Measurements from ENCODE around the gene ADAMTS20. TPM values are rescaled to one million over a fixed set of nuclear protein-coding genes. Genes with fewer than 3 reads are reported as not detected.

ADAMTS20 gene
- total RNA-seq, 2 donors from 2014 or later = not detected

DNA sequence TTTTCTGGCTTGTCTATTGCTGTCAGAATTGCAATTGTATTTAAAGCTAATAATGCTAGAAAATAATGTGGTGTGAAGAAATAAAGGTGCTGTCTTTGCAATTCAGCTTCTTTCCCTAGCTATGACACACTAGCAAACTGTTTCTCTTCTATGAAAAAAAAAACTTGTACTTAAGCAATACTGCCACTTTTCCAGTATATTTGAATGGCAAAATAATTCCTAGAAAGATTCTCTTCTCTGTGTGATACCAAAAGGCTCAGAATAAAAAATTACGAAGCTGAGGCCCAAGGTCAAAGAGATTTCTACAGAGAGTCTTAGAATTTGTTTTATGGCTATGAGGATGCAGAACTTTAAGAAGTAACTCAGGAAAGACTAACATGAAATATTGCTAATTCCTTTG, 235.5 kb downstream of the ADAMTS20 start:
- H3K27me3 ChIP-seq = no peaks in the 10 kb centered on the region
- no peaks in the 10 kb centered on the region for H3K36me3 ChIP-seq
- H3K9me3 ChIP-seq = no peaks in the 10 kb centered on the region
- TF ChIP-seq, protein P1, sequence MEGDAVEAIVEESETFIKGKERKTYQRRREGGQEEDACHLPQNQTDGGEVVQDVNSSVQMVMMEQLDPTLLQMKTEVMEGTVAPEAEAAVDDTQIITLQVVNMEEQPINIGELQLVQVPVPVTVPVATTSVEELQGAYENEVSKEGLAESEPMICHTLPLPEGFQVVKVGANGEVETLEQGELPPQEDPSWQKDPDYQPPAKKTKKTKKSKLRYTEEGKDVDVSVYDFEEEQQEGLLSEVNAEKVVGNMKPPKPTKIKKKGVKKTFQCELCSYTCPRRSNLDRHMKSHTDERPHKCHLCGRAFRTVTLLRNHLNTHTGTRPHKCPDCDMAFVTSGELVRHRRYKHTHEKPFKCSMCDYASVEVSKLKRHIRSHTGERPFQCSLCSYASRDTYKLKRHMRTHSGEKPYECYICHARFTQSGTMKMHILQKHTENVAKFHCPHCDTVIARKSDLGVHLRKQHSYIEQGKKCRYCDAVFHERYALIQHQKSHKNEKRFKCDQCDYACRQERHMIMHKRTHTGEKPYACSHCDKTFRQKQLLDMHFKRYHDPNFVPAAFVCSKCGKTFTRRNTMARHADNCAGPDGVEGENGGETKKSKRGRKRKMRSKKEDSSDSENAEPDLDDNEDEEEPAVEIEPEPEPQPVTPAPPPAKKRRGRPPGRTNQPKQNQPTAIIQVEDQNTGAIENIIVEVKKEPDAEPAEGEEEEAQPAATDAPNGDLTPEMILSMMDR (IDR thresholded peaks at IDR 0.05) = no peak
- DNase-seq (ENCODE audit: low spot score) = no peak
- no peak overlapping the region for H3K4me3 ChIP-seq
- H3K27ac ChIP-seq = no peak overlapping the region
- no peaks in the 10 kb centered on the region for H3K4me1 ChIP-seq

DNA sequence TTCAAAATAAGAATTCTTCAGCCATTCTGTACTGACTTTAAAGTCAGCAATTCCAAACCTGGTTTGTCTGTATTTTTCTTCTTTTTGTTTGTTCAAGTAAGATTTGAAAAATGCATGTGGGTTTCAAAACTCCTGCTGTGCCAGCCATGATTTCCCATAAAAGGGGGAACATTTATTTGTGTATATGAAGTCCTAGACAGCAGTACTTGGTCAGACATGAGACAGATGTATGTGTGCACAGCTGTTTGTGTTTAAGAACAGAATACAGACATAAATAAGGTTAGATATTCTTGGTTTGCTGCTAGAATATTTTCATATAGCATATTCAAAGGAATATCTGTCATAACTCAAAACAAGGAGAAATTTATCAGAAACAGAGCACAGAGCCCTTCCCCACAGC, 236.0 kb downstream of the ADAMTS20 start:
- Histone ChIP-seq H3K4me3 (no peak overlapping the region), H3K9me3 (no peaks in the 10 kb centered on the region), H3K4me1 (no peaks in the 10 kb centered on the region), H3K27ac (no peak overlapping the region), H3K36me3 (no peaks in the 10 kb centered on the region), H3K27me3 (no peaks in the 10 kb centered on the region)
- no peak for DNase-seq (ENCODE audit: low spot score)
- TF ChIP-seq, protein P1 (IDR thresholded peaks at IDR 0.05) = no peak

DNA sequence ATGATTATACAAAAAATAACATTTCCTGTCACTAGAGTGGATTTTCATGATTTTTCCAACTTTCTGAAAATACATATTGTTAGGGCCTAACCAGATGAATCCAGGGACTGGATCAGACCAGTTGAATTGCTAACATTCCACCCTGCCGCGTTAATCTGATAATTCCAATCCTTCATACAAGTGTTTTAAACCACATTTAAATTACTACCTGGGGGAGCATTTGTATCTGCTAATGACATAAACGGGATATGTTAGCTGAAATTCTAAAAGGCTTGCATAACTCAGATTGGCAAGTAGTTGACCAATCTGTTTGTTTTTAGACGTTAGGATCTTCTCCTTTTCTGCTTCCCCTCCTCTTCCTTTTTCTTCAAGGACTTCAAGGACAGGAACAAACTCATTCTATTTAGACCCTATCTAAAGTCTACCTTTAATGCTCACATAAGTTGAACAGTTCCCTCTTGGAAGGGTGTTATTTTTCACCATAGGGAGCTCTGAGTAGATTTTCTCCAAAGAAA, 239.0 kb downstream of the ADAMTS20 start:
- no peaks in the 10 kb centered on the region for H3K27me3 ChIP-seq
- H3K4me3 ChIP-seq = no peak overlapping the region
- no peak for DNase-seq (ENCODE audit: low spot score)
- H3K4me1 ChIP-seq = no peaks in the 10 kb centered on the region
- no peak overlapping the region for H3K27ac ChIP-seq
- H3K9me3 ChIP-seq = no peaks in the 10 kb centered on the region
- TF ChIP-seq, protein P1 (IDR thresholded peaks at IDR 0.05) = no peak
- H3K36me3 ChIP-seq = no peaks in the 10 kb centered on the region

DNA sequence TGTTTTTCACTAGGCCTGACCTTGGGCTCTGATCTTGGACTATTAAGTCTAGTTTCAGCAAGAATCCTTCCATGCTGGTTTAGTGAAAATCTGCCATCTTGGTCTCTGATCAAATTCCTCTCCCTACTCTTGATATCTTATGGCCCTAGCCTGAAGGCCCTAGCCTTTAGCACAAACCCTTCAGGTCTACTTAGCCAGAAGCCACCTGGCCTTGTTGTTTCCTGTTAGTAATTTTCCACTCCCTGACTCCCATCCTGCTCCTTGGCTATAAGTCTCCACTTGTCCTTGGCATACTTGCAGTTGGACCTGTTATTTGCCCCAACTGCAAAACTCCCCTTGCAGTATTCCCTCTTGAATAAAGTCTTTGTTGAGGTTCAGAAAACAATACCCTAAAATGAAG, 241.4 kb downstream of the ADAMTS20 start:
- H3K4me1 ChIP-seq = no peaks in the 10 kb centered on the region
- no peak for DNase-seq (ENCODE audit: low spot score)
- H3K27me3 ChIP-seq = no peaks in the 10 kb centered on the region
- H3K36me3 ChIP-seq = no peaks in the 10 kb centered on the region
- H3K9me3 ChIP-seq = no peaks in the 10 kb centered on the region
- H3K27ac ChIP-seq = no peak overlapping the region
- no peak overlapping the region for H3K4me3 ChIP-seq
- TF ChIP-seq, protein P1 (IDR thresholded peaks at IDR 0.05) = no peak

DNA sequence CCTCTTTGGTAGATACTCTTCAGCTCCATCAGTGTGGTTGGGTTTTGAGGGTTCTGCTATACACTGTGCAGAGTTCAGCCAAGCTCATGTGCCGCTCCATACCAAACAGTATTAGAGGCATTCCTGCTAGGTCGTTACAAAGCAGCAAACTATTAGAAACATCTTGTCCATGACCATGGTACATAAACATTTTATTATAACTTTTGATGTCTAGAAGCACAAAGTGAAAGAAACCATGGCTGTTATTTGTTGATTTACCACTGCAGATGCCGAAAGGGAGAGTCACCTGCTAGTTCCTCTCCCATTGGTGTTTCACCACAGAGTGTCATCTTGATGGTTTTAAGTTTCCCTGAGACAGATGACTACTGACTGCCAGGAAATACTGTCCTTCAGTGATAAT, 242.0 kb downstream of the ADAMTS20 start:
- H3K27ac ChIP-seq = no peak overlapping the region
- H3K27me3 ChIP-seq = no peaks in the 10 kb centered on the region
- no peak for DNase-seq (ENCODE audit: low spot score)
- no peaks in the 10 kb centered on the region for H3K4me1 ChIP-seq
- TF ChIP-seq, protein P1 (IDR thresholded peaks at IDR 0.05) = no peak
- H3K9me3 ChIP-seq = no peaks in the 10 kb centered on the region
- H3K4me3 ChIP-seq = no peak overlapping the region
- H3K36me3 ChIP-seq = no peaks in the 10 kb centered on the region

DNA sequence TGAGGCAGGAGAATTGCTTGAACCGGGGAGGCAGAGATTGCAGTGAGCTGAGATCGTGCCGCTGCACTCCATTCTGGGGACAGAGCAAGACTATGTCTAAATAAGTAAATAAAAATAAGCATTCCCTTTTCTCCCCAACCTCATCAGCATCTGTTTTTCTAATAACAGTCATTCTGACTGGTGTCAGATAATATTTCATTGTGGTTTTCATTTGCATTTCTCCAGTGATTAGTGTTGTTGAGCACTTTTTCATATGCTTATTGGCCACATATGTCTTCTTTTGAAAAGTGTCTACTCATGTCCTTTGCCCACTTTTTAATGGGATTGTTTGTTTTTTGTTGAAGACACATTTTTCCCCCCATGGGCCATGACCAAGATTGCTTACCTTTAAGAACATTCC, 243.2 kb downstream of the ADAMTS20 start:
- no peak overlapping the region for H3K27ac ChIP-seq
- no peak for DNase-seq (ENCODE audit: low spot score)

More for the DNA sequence above, 243.2 kb downstream of the ADAMTS20 start:
- Histone ChIP-seq H3K4me3 (no peak overlapping the region), H3K4me1 (no peaks in the 10 kb centered on the region), H3K27me3 (no peaks in the 10 kb centered on the region), H3K36me3 (no peaks in the 10 kb centered on the region), H3K9me3 (no peaks in the 10 kb centered on the region)
- TF ChIP-seq, protein P1 (IDR thresholded peaks at IDR 0.05) = no peak
